Measurements from ENCODE around the gene SLC35A2. TPM values are rescaled to one million over a fixed set of nuclear protein-coding genes. Genes with fewer than 3 reads are reported as not detected.
"Not testable (repeated sequence)": the region's sequence is repeated elsewhere in the genome, so short reads cannot be mapped to it uniquely, and the experiment has no call there.

Gene SLC35A2

GRCh38 chrX:48854898-48855297 is 56.5 kb downstream of the SLC35A2 start:
- no peak overlapping the region for H2AFZ ChIP-seq (ENCODE audit: low read length)
- H3K27ac ChIP-seq (replicated peaks; ENCODE audit: low read length), result no peak overlapping the region
- H2BK120ac ChIP-seq (ENCODE audit: low read depth, low read length), result no peak overlapping the region
- no peak overlapping the region for H2BK12ac ChIP-seq (ENCODE audit: low read length)
- H3K79me1 ChIP-seq (ENCODE audit: low read depth, low read length), result no peaks in the 10 kb centered on the region
- no peak overlapping the region for H2BK5ac ChIP-seq (ENCODE audit: low read length)
- H3K36me3 ChIP-seq (replicated peaks in 1 of 2; ENCODE audit: control insufficient read depth in 2 of 2, insufficient read depth in 2 of 2, low read length in 2 of 2), result no peaks in the 10 kb centered on the region
- H3K27me3 ChIP-seq (ENCODE audit: control insufficient read depth in 3 of 3, insufficient read depth in 3 of 3, low read depth in 1 of 3, low read length in 3 of 3), result no peaks in the 10 kb centered on the region
- H3K4me2 ChIP-seq (ENCODE audit: insufficient read depth, low read length, poor library complexity, severe bottlenecking), result no peak overlapping the region
- no peaks in the 10 kb centered on the region for H3K9me3 ChIP-seq (replicated peaks in 1 of 2; ENCODE audit: control insufficient read depth in 2 of 2, insufficient read depth in 1 of 2, low read depth in 1 of 2, low read length in 2 of 2)
- H3K23ac ChIP-seq (ENCODE audit: low read depth, low read length, poor library complexity), result no peak overlapping the region
- no peak overlapping the region for H3K4me3 ChIP-seq (ENCODE audit: low read length in 2 of 2)
- no peak overlapping the region for H3K9ac ChIP-seq (ENCODE audit: low read depth, low read length, poor library complexity)
- H4K91ac ChIP-seq (ENCODE audit: low read depth, low read length, poor library complexity), result no peak overlapping the region
- H3K18ac ChIP-seq (ENCODE audit: low read length), result no peak overlapping the region
- no CpG with 5 or more reads among the region's 5 CpGs for WGBS, 2 donors (ENCODE audit: extremely low coverage in 2 of 2, insufficient read length in 2 of 2, insufficient replicate concordance in 1 of 2)
- H2AK5ac ChIP-seq (ENCODE audit: low read depth, low read length), result no peak overlapping the region
- no peak overlapping the region for H3K14ac ChIP-seq (ENCODE audit: low read length)
- H3K4ac ChIP-seq (ENCODE audit: low read length), result no peak overlapping the region
- H3K4me1 ChIP-seq (ENCODE audit: control insufficient read depth in 2 of 2, insufficient read depth in 1 of 2, low read depth in 1 of 2, low read length in 2 of 2), result no peaks in the 10 kb centered on the region
- no peak overlapping the region for H2BK15ac ChIP-seq (ENCODE audit: low read length)
- H4K8ac ChIP-seq (ENCODE audit: low read depth, low read length), result no peak overlapping the region
- DNase-seq (ENCODE audit: low spot score), result no peak

- not testable (repeated sequence) for H3K4ac ChIP-seq (ENCODE audit: low read length); H3K4me1 ChIP-seq (ENCODE audit: control insufficient read depth in 2 of 2, insufficient read depth in 1 of 2, low read depth in 1 of 2, low read length in 2 of 2); H2BK5ac ChIP-seq (ENCODE audit: low read length); H3K4me3 ChIP-seq (ENCODE audit: low read length in 2 of 2); H3K4me2 ChIP-seq (ENCODE audit: insufficient read depth, low read length, poor library complexity, severe bottlenecking); H2AK5ac ChIP-seq (ENCODE audit: low read depth, low read length); H2BK120ac ChIP-seq (ENCODE audit: low read depth, low read length); H2BK15ac ChIP-seq (ENCODE audit: low read length); H3K9ac ChIP-seq (ENCODE audit: low read depth, low read length, poor library complexity); H3K14ac ChIP-seq (ENCODE audit: low read length); H2AFZ ChIP-seq (ENCODE audit: low read length); H3K18ac ChIP-seq (ENCODE audit: low read length); DNase-seq (ENCODE audit: low spot score); H3K36me3 ChIP-seq (replicated peaks in 1 of 2; ENCODE audit: control insufficient read depth in 2 of 2, insufficient read depth in 2 of 2, low read length in 2 of 2); H4K91ac ChIP-seq (ENCODE audit: low read depth, low read length, poor library complexity); H2BK12ac ChIP-seq (ENCODE audit: low read length); H3K23ac ChIP-seq (ENCODE audit: low read depth, low read length, poor library complexity); H3K27me3 ChIP-seq (ENCODE audit: control insufficient read depth in 3 of 3, insufficient read depth in 3 of 3, low read depth in 1 of 3, low read length in 3 of 3); H3K79me1 ChIP-seq (ENCODE audit: low read depth, low read length); H3K27ac ChIP-seq (replicated peaks; ENCODE audit: low read length); H3K9me3 ChIP-seq (replicated peaks in 1 of 2; ENCODE audit: control insufficient read depth in 2 of 2, insufficient read depth in 1 of 2, low read depth in 1 of 2, low read length in 2 of 2); H4K8ac ChIP-seq (ENCODE audit: low read depth, low read length)
- no CpG with 5 or more reads among the region's 12 CpGs for WGBS, 2 donors (ENCODE audit: extremely low coverage in 2 of 2, insufficient read length in 2 of 2, insufficient replicate concordance in 1 of 2)
These were observed 57.2 kb downstream of the SLC35A2 start for GRCh38 chrX:48854121-48854804.

DNA sequence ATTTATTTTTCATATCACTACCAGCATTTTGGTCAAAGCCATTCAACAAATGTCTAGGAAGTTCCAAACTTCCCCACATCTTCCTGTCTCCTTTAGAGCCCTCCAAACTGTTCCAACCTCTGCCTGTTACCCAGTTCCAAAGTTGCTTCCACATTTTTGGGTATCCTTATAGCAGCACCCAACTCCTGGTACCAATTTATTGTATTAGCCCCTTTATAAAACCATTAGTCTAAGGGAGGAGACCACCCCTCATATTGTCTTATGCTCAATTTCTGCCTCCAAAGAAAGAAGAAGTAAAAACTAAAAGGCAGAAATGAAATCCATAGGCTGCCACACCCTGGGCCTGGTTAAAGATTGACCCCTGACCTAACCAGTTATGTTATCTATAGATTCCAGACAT is 58.0 kb downstream of the SLC35A2 start:
- not testable (repeated sequence) for H3K36me3 ChIP-seq (replicated peaks in 1 of 2; ENCODE audit: control insufficient read depth in 2 of 2, insufficient read depth in 2 of 2, low read length in 2 of 2); H4K8ac ChIP-seq (ENCODE audit: low read depth, low read length); H3K23ac ChIP-seq (ENCODE audit: low read depth, low read length, poor library complexity); H3K4me3 ChIP-seq (ENCODE audit: low read length in 2 of 2); H2BK120ac ChIP-seq (ENCODE audit: low read depth, low read length); H3K9ac ChIP-seq (ENCODE audit: low read depth, low read length, poor library complexity); H3K27me3 ChIP-seq (ENCODE audit: control insufficient read depth in 3 of 3, insufficient read depth in 3 of 3, low read depth in 1 of 3, low read length in 3 of 3); H3K4me2 ChIP-seq (ENCODE audit: insufficient read depth, low read length, poor library complexity, severe bottlenecking); H3K79me1 ChIP-seq (ENCODE audit: low read depth, low read length); H3K14ac ChIP-seq (ENCODE audit: low read length); H3K4me1 ChIP-seq (ENCODE audit: control insufficient read depth in 2 of 2, insufficient read depth in 1 of 2, low read depth in 1 of 2, low read length in 2 of 2); H2BK15ac ChIP-seq (ENCODE audit: low read length); H2AFZ ChIP-seq (ENCODE audit: low read length); H3K27ac ChIP-seq (replicated peaks; ENCODE audit: low read length); H3K4ac ChIP-seq (ENCODE audit: low read length); H3K9me3 ChIP-seq (replicated peaks in 1 of 2; ENCODE audit: control insufficient read depth in 2 of 2, insufficient read depth in 1 of 2, low read depth in 1 of 2, low read length in 2 of 2); H4K91ac ChIP-seq (ENCODE audit: low read depth, low read length, poor library complexity); H2BK12ac ChIP-seq (ENCODE audit: low read length); H2BK5ac ChIP-seq (ENCODE audit: low read length); DNase-seq (ENCODE audit: low spot score); H3K18ac ChIP-seq (ENCODE audit: low read length); H2AK5ac ChIP-seq (ENCODE audit: low read depth, low read length)

Small RNAs within 50 kb of the gene (small RNA-seq; reads per million reads assigned to genes)
- gene RNU6-722P (ENCODE audit: insufficient read depth), result not detected
